ENCODE results near the gene STAB2. TPM values are rescaled to one million over a fixed set of nuclear protein-coding genes. Genes with fewer than 3 reads are reported as not detected.

The STAB2 gene
- total RNA-seq, 1 donor = not detected

- no peak for DNase-seq (ENCODE audit: low read depth)
Measured at GRCh38 chr12:103811791-103812190, 224.7 kb downstream of the STAB2 start.

GRCh38 chr12:103812789-103813188 is 225.7 kb downstream of the STAB2 start:
- no peak overlapping the region for H3K4me3 ChIP-seq (ENCODE audit: low read depth, low read length)
- no peak for DNase-seq (ENCODE audit: low read depth)
- no peak for TF ChIP-seq CTCF (IDR thresholded peaks at IDR 0.05; ENCODE audit: insufficient read depth, low read depth, low read length)

More at GRCh38 chr12:103811791-103812190, 224.7 kb downstream of the STAB2 start:
- H3K4me3 ChIP-seq (ENCODE audit: low read depth, low read length) = no peak overlapping the region
- TF ChIP-seq CTCF (IDR thresholded peaks at IDR 0.05; ENCODE audit: insufficient read depth, low read depth, low read length) = no peak

GRCh38 chr12:103813426-103813825 is 226.4 kb downstream of the STAB2 start:
- no peak for DNase-seq (ENCODE audit: low read depth)
- TF ChIP-seq CTCF (IDR thresholded peaks at IDR 0.05; ENCODE audit: insufficient read depth, low read depth, low read length) = no peak
- no peak overlapping the region for H3K4me3 ChIP-seq (ENCODE audit: low read depth, low read length)

GRCh38 chr12:103813949-103814348 is 226.9 kb downstream of the STAB2 start:
- no peak for TF ChIP-seq CTCF (IDR thresholded peaks at IDR 0.05; ENCODE audit: insufficient read depth, low read depth, low read length)
- no peak overlapping the region for H3K4me3 ChIP-seq (ENCODE audit: low read depth, low read length)
- DNase-seq (ENCODE audit: low read depth) = no peak

GRCh38 chr12:103814436-103814835 is 227.4 kb downstream of the STAB2 start:
- no peak overlapping the region for H3K4me3 ChIP-seq (ENCODE audit: low read depth, low read length)
- TF ChIP-seq CTCF (IDR thresholded peaks at IDR 0.05; ENCODE audit: insufficient read depth, low read depth, low read length) = no peak
- no peak for DNase-seq (ENCODE audit: low read depth)

Small RNA genes lying within 50 kb of the gene (small RNA-seq; reads per million reads assigned to genes)
- gene RF00096 = not detected

Other genes with a start within 250 kb of the STAB2 start
- not detected in 2 replicates for gene C12orf42, start 91.3 kb upstream of the STAB2 start, total RNA-seq

All from fibroblast of villous mesenchyme (primary cell).